Measurements from ENCODE around the gene C1orf210.
A peak's percentile ranks its signal among the peaks of the same experiment; 100 is the strongest.

The C1orf210 gene

DNA sequence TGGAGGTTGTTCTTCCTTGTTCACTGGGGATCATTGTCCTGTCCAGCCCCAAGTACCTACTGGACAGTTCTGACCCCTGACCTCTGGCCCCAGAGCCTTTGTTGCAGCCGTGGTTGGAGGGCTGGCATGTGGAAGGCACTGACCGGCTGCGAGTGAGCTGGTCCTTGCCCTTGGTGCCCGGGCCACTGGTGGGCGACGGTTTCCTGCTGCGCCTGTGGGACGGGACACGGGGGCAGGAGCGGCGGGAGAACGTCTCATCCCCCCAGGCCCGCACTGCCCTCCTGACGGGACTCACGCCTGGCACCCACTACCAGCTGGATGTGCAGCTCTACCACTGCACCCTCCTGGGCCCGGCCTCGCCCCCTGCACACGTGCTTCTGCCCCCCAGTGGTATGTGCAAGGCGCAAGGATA is 26.8 kb upstream of the C1orf210 start:
- no peak for DNase-seq

DNA sequence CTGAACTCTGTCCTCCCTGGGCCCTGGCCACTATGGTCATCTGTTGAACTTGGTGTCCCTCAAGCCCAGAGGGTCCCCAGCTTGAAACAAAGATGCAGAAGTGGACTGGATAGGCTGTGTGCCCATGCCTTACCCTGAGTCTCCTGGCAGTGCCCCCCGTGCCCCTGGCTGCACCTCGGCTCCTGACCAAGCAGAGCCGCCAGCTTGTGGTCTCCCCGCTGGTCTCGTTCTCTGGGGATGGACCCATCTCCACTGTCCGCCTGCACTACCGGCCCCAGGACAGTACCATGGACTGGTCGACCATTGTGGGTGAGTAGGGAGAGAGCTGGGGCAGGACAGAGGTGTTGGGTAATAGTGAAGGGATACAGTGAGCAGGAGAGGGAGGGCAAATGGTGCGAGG is 26.1 kb upstream of the C1orf210 start:
- DNase-seq, result no peak

DNA sequence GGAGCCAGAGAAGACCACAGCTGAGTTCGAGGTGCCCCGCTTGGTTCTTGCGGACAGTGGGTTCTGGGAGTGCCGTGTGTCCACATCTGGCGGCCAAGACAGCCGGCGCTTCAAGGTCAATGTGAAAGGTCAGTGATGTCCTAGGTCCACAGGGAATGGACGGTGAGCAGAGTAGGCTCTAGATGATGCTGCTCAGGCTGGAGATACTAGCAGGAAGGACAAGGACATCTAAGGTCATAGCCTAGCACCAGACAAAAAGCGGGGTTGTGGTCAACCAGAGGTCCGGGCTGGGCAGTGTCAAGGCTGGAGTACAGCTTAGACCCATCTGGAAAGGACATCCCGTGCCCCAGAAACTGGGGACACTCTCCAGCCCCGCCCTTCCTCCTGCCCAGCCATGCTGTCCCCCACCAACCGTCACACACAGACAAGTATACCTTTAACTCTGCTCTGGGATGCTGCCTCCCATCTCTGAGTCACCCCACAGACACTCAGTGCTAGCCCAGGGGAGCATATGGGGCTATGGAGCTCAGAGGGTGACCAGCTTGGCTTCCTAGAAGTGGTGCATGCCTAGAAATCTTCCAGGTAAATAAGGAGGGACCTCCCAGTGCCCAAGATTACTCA is 24.1 kb upstream of the C1orf210 start:
- DNase-seq, result no peak

DNA sequence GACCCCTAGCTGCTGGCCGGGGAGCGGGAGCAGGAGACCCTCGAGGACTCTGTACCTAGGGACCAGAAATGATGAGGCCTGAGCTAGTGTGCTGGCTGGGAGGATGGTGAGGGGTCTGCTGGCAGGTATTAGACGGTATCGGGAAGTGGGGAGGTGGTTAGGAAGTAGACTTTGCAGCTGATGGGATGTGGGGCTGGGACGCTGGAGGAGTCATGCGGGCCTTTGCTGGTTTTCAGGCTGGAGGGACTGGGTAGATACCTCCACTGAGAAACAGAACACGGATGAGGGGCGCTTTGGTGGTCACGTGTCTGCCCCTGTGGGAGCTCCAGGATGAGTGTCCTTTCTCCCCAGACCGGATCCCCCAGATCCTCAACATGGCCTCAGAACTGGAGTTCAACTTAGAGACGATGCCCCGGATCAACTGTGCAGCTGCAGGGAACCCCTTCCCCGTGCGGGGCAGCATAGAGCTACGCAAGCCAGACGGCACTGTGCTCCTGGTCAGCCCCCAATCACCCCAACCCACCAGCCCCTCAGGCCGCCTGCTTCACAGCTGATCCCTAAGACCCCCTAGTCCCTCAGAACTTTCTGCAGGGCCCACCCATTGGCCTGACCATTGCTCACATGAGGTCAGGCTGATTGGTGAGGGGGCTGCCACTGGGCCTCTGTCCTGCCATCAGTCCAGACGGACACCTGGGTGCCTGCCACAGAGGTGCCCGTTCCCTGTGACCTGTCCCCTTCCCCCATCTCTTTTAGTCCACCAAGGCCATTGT is 23.4 kb upstream of the C1orf210 start:
- DNase-seq, result no peak

DNA sequence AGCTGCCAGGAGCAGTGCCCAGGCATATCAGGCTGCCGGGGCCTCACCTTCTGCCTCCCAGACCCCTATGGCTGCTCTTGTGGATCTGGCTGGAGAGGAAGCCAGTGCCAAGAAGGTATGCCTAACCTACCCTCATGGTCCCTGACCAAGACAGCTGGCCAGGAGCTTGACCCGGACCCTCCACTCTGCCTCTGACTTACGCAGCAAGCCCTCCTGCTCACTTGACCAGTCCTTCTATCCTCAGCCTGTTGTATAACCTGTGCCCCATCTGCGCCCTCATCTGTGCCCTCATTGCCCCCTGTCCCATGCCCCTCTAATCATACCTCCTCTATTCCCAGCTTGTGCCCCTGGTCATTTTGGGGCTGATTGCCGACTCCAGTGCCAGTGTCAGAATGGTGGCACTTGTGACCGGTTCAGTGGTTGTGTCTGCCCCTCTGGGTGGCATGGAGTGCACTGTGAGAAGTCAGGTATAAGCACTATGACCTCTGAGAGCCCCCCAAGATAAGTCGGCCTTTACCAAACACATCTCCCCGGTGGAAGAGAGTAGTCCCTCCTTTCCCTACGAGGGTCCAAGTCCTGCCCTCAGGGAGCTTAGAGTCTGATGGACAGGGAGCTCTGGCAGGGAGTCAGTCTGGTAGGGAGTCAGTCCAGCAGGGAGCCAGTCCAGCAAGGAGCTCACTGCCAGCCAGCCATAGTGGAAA is 22.2 kb upstream of the C1orf210 start:
- no peak for DNase-seq

DNA sequence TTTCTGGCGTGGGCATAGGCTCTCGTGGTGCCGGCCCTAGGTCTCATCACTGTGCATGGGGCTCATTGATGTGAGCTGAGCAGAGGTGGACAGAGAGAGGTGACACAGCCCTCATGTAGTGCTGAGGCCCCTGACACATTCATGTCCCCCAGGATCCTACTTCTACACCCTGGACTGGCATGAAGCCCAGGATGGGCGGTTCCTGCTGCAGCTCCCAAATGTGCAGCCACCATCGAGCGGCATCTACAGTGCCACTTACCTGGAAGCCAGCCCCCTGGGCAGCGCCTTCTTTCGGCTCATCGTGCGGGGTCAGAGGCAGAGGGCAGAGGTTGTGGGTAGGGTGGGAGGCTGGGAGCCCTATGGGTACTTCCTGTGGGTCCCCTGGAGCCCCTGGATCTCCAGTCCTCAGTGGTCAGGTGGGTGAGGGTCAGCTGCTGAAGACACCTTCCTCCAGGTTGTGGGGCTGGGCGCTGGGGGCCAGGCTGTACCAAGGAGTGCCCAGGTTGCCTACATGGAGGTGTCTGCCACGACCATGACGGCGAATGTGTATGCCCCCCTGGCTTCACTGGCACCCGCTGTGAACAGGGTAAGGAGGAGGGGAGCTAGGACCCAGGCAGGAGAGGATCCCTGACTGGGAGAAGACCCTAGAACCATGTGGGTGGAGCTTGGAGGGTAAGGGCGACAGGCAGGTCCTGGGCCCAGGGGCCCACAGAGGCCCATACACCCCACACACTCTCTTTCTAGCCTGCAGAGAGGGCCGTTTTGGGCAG is 21.5 kb upstream of the C1orf210 start:
- DNase-seq, result no peak

DNA sequence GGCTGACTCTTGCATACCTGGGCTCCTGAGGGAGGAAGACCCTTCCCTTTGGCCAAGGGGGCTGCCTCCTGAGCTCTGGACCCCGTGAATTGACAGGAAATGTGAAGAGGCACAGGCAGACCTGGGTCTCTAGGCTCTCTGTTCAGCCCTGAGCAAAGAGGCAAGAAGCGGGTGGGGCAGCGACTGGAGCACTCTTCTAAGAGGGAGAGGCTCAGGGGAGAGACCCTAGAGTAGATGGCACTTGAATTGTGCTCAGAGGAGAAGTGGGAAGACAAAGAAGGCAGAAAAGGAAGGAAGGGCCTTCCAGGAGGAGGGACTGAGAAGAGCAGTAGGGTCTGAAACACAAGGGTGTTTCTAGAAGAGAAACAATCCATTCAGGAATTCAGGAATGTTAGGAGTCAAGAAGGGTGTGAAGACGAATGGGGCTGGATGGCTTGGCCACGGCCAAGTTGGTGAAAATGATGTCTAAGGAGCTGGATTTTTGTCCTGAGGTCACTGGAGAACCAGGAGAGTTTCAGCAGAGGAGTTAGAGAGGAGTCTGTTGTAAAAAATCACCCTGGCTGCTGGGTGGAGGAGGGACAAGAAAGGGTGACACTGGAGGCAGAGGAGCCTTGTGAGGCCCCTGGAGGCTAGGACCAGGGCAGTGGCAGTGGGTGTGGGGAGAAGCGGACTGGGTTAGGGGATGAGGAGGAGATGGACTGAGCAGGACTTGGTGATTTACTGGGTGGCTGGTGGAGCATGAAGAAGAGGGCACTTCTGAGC is 20.7 kb upstream of the C1orf210 start:
- DNase-seq, result no peak

DNA sequence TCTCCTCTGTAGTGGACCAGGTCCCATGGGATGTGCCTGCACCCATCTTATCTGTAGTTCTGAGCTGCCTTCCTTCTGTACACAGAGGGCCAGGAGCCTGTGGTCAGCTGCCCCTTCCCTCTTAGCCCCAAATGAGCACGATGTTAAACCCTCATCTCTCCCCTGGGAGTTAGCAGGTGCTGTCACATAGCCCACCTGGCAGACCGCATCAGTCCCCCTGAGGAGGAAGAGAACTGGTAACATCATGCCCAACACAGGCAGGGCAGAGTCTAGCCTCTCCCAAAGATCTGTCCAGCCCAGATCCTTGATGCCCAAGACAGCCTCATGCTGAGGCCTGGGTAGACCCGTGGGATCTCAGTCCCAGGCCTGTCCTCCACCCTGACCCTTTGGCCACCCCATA is 20.1 kb upstream of the C1orf210 start:
- no peak for DNase-seq

DNA sequence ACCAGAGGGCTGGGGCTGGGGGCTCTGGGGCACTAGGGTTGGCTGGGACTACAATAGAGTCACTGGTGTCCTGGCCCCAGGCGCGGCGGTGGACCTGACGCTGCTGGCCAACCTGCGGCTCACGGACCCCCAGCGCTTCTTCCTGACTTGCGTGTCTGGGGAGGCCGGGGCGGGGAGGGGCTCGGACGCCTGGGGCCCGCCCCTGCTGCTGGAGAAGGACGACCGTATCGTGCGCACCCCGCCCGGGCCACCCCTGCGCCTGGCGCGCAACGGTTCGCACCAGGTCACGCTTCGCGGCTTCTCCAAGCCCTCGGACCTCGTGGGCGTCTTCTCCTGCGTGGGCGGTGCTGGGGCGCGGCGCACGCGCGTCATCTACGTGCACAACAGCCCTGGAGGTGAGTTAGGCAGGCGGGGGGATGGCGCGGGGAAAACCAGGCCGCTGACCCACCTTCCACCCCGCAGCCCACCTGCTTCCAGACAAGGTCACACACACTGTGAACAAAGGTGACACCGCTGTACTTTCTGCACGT is 19.5 kb upstream of the C1orf210 start:
- no peak for DNase-seq

DNA sequence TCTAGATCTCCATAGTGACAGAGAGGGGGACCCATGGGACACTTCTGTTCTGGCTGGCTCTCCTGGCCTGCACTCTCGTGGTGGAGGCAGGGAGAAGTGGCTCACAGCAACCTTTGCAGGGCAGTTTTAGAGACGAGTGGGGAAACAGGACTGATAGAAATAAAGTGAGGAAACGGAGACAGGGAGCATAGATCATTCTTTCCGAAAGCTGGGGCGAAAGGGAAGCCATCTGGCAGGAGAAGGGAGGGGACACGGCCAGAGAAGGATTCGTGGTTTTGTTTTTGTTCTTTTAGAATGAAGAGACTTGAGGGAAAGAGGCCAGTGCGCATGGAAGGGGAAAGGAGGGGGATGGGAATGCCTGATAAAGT is 18.9 kb upstream of the C1orf210 start:
- peak; percentile 61 for DNase-seq

DNA sequence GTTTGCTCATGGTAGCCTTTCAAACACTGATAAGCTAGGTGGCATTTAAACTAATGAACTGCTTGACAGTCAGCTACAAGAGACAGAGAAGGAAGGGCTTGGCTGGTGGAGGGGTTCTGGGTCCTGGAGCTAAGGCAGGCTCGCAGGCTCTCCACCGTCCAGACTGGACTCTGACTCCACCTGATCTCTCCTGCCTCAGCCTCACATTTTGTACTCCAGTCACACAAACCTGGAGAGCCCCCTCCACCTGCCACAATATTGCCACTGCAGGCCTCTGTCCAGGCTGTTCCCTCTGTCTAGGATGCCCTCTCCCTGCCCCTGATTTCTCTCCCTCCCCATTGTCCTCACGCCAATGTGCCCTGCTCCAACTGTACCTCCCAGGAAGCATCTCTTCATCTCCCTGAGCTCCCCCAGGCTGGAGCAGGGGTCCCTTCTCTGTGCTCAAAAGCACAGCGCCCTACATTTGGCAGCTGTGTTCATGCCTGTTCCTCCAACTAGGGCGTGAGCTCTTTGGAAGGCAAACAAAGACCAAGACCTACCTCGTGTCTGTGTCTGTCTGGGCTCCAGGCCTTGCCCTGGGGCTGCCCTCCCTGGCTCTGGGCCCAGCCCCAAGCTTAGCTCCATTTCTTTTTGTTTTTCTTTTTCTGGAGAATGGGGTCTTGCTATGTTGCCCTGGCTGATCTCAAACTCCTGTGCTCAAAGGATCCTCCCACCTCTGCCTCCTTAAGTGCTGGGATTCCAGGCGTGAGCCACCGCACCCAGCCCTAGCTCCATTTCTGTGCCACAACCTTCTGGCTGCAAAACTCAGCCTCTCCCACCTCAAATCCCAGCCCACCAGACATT is 18.3 kb upstream of the C1orf210 start:
- no peak for DNase-seq

DNA sequence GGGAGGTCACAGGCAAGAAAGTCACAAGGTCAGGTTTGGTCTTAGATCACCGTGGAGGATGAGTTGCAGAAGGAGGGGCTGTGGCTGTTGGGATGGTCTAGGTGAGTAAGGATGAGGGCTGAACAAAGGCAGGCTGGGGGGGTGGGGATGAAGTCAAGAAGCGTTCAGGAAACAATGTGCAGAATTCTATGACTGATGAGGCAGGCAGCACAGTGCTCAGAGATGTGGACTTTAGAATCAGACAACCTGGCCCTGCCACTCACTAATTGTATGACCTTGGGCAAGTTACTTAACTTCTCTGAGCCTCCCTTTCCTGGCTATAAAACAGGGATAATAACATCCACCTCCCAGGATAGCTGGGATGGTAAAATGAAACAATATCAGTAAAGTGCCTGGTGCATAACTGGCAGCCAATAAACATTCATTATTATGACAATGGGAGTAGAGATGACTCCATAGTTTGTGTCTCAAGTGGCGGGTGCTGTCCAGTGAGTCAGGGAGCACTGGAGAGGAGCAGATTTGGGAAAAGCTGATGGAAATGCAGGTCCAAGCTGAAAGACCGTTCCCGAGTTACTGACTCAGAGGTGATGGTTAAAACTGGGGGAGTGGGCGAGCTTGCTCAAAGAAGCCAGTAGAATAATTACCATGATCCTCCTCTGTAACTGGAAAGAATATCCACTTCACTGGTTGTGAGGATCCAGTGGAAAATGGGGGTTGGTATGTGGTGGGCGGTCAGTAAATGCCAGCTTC is 17.5 kb upstream of the C1orf210 start:
- no peak for DNase-seq

DNA sequence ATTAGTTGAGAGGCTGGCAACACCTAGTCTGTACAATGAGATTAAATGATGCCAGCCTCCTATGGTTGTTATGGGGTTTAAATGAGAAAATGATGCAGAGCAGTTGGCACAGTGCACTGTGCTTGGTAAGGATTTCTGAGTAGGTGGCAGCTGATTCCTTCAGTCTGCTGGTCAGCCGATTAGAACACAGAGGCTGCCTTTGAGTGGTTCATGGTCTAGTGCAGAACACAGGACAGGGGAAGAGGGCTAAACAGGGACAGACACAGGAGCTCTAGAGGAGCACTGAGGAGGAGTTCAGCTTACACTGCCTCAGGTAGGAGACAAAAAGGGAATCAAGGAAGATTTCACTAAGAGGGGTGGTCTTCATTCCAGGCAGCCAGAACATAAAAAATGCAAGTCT is 16.8 kb upstream of the C1orf210 start:
- DNase-seq, result no peak

DNA sequence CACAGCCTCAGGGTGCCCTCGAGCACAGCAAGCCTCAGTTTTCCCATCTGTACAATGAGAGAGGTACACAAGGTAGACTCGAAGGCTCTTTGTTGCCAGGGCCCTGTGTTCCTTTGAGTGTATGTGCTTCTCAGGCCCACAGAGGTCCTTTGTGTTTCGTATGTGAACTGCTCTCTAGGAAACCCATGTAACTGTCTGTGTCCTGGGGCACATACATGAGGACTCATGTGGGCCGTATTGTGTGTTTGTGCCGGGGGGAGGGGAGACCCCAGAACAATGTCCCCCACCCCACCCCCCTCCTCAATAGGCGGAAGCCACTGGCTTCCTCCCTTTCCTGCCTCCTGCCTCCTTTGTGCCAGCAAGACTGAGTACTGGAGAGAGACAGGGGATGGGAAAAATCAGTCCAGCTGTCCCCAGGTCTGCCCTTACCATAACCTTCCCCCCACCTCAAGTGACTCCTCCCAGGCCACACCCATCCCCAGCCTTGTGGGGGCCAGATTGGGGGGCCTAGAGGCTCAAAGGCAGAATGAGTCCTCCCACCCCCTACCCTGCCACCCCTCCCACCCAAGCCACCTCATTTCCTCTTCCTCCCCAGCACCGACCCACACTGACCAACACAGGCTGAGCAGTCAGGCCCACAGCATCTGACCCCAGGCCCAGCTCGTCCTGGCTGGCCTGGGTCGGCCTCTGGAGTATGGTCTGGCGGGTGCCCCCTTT is 15.2 kb upstream of the C1orf210 start, which contains the start of gene TIE1:
Gene TIE1, plus strand, starts transcription at position 605 of the 717 bp plus-strand sequence. Its CDS starts 90 bp downstream, at position 695.
- peak; percentile 34 for DNase-seq

DNA sequence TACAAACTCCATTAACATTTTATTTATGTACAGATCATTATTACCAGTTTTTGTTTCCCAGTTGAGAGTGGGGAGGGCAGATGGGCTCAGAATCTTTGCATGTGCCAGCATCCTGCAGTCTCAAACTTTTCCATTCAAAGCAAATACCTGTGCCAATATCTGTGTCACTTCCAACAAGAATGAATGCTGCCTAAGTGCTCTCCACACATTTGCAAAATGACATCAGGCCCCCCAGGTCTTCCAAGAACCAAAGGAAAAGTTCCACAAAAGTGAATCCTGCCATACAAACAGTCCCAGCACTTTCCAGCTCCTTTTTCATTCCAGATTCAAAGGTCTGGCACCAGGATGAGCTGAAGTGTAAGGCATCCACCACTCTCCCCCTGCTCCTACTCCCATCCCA is 13.7 kb upstream of the C1orf210 start:
- no peak for DNase-seq

DNA sequence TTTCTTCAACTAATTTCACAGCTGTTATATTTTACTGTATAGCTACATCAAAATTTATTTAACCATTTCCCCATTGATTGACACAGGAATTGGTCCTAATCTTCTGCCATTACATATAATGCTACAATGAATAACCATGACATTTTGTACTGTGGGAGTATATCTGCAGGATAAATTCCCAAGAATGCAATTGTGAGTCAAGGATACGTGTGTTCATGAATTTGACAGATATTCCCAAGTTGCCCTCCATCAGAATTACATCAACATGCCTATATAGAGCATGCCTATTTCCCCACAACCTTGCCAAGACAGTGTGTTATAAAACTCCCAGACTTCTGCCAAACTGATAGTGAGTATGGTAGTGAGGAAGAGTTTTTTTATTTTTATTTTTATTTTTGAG is 12.7 kb upstream of the C1orf210 start:
- DNase-seq, result no peak

DNA sequence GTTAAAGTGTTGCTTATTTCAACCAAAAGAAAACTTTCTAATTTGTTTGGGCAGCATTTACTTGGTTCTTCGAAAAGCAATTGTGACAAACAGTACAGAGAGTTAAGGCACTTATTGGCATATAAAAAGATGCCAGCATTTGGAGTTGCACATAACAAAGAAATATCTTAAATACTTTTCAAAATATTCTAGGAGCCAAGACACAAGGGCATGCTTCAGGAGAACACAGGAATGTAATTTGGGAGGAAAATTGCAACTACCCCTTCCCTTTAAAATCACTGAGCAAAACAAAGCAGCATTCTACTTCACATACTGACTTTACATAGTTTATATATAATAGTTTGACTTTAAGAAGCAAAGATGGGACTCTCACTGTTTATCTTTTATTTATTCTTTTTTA is 10.8 kb upstream of the C1orf210 start:
- no peak for DNase-seq

DNA sequence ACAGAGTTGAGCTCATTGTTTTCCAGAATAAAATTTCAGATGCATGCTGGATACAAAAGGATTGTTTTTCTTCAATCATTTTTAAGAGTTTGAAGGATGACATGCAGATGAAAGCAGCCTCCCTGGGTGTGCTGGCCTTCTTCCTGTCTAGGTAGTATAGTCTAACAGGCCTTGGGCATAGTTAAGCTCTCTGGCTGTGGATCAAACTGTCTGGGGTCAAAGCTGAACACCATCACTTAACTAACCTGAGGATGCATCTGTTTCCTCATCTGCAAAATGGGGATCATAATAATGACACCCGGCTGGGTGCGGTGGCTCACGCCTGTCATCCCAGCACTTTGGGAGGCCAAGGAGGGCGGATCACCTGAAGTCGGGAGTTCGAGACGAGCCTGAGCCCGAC is 9.4 kb upstream of the C1orf210 start:
- no peak for DNase-seq

DNA sequence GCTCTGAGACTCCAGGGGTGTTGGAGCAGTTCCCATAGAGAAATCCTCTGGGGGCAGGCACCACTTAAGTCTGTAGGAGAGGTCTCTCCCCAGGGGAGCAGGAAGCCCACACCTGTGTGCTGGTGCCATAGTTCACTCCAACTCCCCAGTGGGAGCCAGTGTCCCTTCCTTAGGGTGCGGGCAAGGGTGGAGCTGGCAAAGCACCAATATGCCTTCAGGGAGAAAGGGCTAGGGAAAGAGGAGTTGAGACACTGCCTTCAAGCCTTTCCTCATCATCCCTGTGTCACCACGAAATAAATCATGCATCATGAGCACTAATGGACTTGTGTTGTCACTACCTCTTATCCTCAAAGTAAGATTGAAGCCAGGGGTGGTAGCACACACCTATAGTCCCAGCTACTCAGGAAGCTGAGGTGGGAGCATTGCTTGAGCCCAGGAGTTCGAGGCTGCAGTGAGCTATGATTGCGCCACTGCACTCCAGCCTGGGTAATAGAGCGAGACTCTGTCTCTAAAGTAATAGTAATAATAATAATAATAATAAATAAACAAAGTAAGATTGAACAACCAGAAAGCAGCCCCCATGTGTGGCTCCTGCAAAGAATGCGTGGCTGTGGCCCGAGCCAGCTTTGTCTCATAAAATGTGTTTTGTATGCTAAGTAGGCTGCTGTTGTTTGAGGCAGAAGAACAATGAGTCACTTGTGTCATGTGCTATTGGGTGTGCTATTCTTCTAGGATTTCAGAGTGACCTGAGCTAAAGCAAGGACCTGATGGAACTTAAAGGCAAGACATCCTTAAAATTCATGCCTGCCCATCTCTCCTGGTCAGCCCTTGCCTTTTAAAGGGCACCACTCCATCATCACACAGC is 8.7 kb upstream of the C1orf210 start:
- DNase-seq, result no peak

Measured in left hindlimb (tissue), 1 donor.